ENCODE data around the gene GSTT2B.
"Not testable (repeated sequence)": the region's sequence is repeated elsewhere in the genome, so short reads cannot be mapped to it uniquely, and the experiment has no call there.

DNA sequence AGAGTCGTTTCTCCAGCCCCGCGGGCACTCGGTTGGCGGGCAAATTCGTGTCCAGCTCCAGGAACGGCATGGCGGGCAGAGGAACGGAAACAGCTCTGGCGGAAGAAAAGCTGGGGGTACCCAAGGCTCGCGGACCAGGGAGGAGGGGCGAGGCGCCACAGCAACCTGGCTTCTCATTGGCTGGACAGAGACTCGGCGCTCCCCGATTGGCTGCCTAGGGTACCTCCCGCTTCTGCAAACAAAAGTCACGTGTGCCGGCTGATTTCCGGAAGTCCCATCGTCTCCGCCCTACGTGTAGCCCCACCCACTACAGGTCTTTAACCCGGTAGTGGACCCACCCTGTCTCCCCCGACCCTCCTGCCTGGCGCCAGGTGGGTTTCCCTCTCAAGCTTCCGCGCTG, 13.3 kb upstream of the GSTT2B start, which contains the start of gene DDT:
- TF ChIP-seq, protein P1, sequence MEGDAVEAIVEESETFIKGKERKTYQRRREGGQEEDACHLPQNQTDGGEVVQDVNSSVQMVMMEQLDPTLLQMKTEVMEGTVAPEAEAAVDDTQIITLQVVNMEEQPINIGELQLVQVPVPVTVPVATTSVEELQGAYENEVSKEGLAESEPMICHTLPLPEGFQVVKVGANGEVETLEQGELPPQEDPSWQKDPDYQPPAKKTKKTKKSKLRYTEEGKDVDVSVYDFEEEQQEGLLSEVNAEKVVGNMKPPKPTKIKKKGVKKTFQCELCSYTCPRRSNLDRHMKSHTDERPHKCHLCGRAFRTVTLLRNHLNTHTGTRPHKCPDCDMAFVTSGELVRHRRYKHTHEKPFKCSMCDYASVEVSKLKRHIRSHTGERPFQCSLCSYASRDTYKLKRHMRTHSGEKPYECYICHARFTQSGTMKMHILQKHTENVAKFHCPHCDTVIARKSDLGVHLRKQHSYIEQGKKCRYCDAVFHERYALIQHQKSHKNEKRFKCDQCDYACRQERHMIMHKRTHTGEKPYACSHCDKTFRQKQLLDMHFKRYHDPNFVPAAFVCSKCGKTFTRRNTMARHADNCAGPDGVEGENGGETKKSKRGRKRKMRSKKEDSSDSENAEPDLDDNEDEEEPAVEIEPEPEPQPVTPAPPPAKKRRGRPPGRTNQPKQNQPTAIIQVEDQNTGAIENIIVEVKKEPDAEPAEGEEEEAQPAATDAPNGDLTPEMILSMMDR (conservative IDR thresholded peaks at IDR 0.05; ENCODE audit: low read length), result not testable (repeated sequence)
- not testable (repeated sequence) for TF ChIP-seq EZH2phosphoT487 (IDR thresholded peaks at IDR 0.05; ENCODE audit: borderline replicate concordance, low read depth, low read length)

Measured in OCI-LY7 (cell line).